PC-9 (cell line): ENCODE data around the gene AK3. TPM values are rescaled to one million over a fixed set of nuclear protein-coding genes. Genes with fewer than 3 reads are reported as not detected.

ENCODE experiments used
- BruUV-seq: library from RNA; stranded (reverse); fragments of 400-500 nt; replicated peaks from 2 replicates; lab custom pipeline; 2021; lab: Mats Ljungman, UMichigan
- CTCF ChIA-PET: fragments of 300-600 bp; sonication (Branson Sonifier 250); formaldehyde crosslinking; loops from one replicate; lab custom pipeline; 2022; ENCODE audit warnings: antibody characterized with exemption; lab: Charles Lee
- POLR2A ChIA-PET: fragments of 300-600 bp; sonication (Branson Sonifier 250); formaldehyde crosslinking; loops from one replicate; lab custom pipeline; 2022; ENCODE audit warnings: antibody characterized with exemption; ENCODE audit not compliant: unreplicated experiment; lab: Charles Lee
- DNase-seq, 2 experiments: peaks; one replicate each; pipeline versions ENCODE4 v3.0.0 to v3.0.0-alpha.2; 2015 to 2022; ENCODE audit warnings: mixed read lengths in 1 of 2
- H2AFZ ChIP-seq: fragments of 200-600 bp; sonication (generic); 2 replicates; pipeline ENCODE4 v1.8.1; 2017; ENCODE audit warnings: antibody characterized with exemption
- H3F3A ChIP-seq: fragments of 200-600 bp; sonication (generic); 2 replicates; pipeline ENCODE4 v1.8.1; 2017; ENCODE audit warnings: antibody characterized with exemption, mild to moderate bottlenecking, low read depth; ENCODE audit not compliant: insufficient read depth
- H3K27ac ChIP-seq: fragments of 200-600 bp; sonication (generic); 2 replicates; pipeline ENCODE4 v1.6.1; 2016; ENCODE audit warnings: mixed run types
- H3K27me3 ChIP-seq: fragments of 200-600 bp; sonication (generic); 2 replicates; pipeline ENCODE4 v1.6.1; 2016; ENCODE audit warnings: low read depth, mixed run types; ENCODE audit not compliant: insufficient read depth
- H3K36me3 ChIP-seq: fragments of 200-600 bp; sonication (generic); 2 replicates; pipeline ENCODE4 v1.6.1; 2016; ENCODE audit warnings: low read depth, mixed run types
- H3K4me1 ChIP-seq: fragments of 200-600 bp; sonication (generic); replicated peaks from 2 replicates; pipeline ENCODE4 v1.6.1; 2016; ENCODE audit warnings: mixed run types; ENCODE audit not compliant: insufficient read depth
- H3K4me2 ChIP-seq: fragments of 200-600 bp; sonication (generic); 2 replicates; pipeline ENCODE4 v1.6.1; 2017; ENCODE audit warnings: mixed run types
- H3K4me3 ChIP-seq: fragments of 200-600 bp; sonication (generic); 2 replicates; pipeline ENCODE4 v1.6.1; 2016; ENCODE audit warnings: mixed run types
- H3K79me2 ChIP-seq: fragments of 200-600 bp; sonication (generic); 2 replicates; pipeline ENCODE4 v1.6.1; 2017; ENCODE audit warnings: low read depth, mixed run types
- H3K9me2 ChIP-seq: fragments of 200-600 bp; sonication (generic); 2 replicates; pipeline ENCODE4 v1.8.1; 2017; ENCODE audit warnings: mild to moderate bottlenecking; ENCODE audit not compliant: insufficient read depth
- H3K9me3 ChIP-seq: fragments of 200-600 bp; sonication (generic); 2 replicates; pipeline ENCODE4 v1.8.1; 2016; ENCODE audit warnings: low read depth; ENCODE audit not compliant: insufficient read depth
- H4K20me1 ChIP-seq: fragments of 200-600 bp; sonication (generic); 2 replicates; pipeline ENCODE4 v1.8.1; 2017; ENCODE audit not compliant: insufficient read depth
- CTCF ChIP-seq: fragments of 200-600 bp; sonication (generic); conservative IDR thresholded peaks from 2 replicates; pipeline ENCODE4 v1.6.1; 2017; ENCODE audit warnings: mixed run types, antibody characterized with exemption, mild to moderate bottlenecking, moderate library complexity
- EZH2 ChIP-seq: fragments of 200-600 bp; sonication (generic); IDR thresholded peaks from 2 replicates; pipeline ENCODE4 v1.8.0; 2017; ENCODE audit warnings: antibody characterized with exemption, low read depth
- intact Hi-C: fragments of 100-400 bp; cut with micrococcal nuclease; formaldehyde crosslinking; loops from one replicate; pipeline ENCODE4 v1.10.0; 2022; ENCODE audit not compliant: unreplicated experiment
- total RNA-seq: library from RNA; stranded (reverse); gene quantifications from 2 replicates; pipeline ENCODE4 v1.2.3, GENCODE V29; 2021

AK3 gene
- total RNA-seq, 1 experiment from 2014 or later, result 36.2 TPM

GRCh38 chr9:4690144-4690543 is 50.9 kb downstream of the AK3 start:
- TF ChIP-seq EZH2 (no peak), CTCF (no peak)
- no peaks in the 10 kb centered on the region for H3F3A ChIP-seq
- H3K4me3 ChIP-seq, result no peak overlapping the region
- POLR2A ChIA-PET, result no interaction called here
- H3K27ac ChIP-seq, result no peak overlapping the region
- H3K9me2 ChIP-seq, result no peaks in the 10 kb centered on the region
- H3K4me1 ChIP-seq, result no peaks in the 10 kb centered on the region
- no peaks in the 10 kb centered on the region for H3K79me2 ChIP-seq
- H3K36me3 ChIP-seq, result no peaks in the 10 kb centered on the region
- no peak overlapping the region for H2AFZ ChIP-seq
- no peaks in the 10 kb centered on the region for H3K27me3 ChIP-seq
- intact Hi-C loops, result no loop called here
- CTCF ChIA-PET, result interaction anchor here (0.7 kb wide), 1 partner anchor 636 kb away, joined by 3 read pairs; no protein-coding TSS in a partner anchor
- no TSS peak for BruUV-seq
- H4K20me1 ChIP-seq, result no peaks in the 10 kb centered on the region
- DNase-seq, result no peak
- H3K9me3 ChIP-seq, result no peaks in the 10 kb centered on the region
- no peak overlapping the region for H3K4me2 ChIP-seq

- no peaks in the 10 kb centered on the region for H3F3A ChIP-seq
- TF ChIP-seq CTCF, result no peak
- TF ChIP-seq EZH2, result no peak
- H3K9me3 ChIP-seq, result no peaks in the 10 kb centered on the region
- no TSS peak for BruUV-seq
- no peaks in the 10 kb centered on the region for H4K20me1 ChIP-seq
- H3K36me3 ChIP-seq, result no peaks in the 10 kb centered on the region
- DNase-seq, result peak; percentile 3 to 61
- ChIA-PET CTCF (interaction anchor here (0.7 kb wide), 1 partner anchor 636 kb away, joined by 3 read pairs; no protein-coding TSS in a partner anchor), POLR2A (no interaction called here)
- no peak overlapping the region for H3K27ac ChIP-seq
- no peaks in the 10 kb centered on the region for H3K4me1 ChIP-seq
- no peaks in the 10 kb centered on the region for H3K79me2 ChIP-seq
- intact Hi-C loops, result no loop called here
- H3K4me3 ChIP-seq, result no peak overlapping the region
- no peak overlapping the region for H2AFZ ChIP-seq
- H3K27me3 ChIP-seq, result no peaks in the 10 kb centered on the region
- H3K9me2 ChIP-seq, result no peaks in the 10 kb centered on the region
- H3K4me2 ChIP-seq, result no peak overlapping the region
These were observed 51.3 kb downstream of the AK3 start for GRCh38 chr9:4689687-4690104.

GRCh38 chr9:4689021-4689420 is 52.0 kb downstream of the AK3 start:
- Histone ChIP-seq H3K27ac (no peak overlapping the region), H4K20me1 (no peaks in the 10 kb centered on the region), H3K4me2 (no peak overlapping the region), H3K36me3 (no peaks in the 10 kb centered on the region), H3K79me2 (no peaks in the 10 kb centered on the region), H3K27me3 (no peaks in the 10 kb centered on the region), H3K4me3 (no peak overlapping the region), H3K9me2 (no peaks in the 10 kb centered on the region), H2AFZ (no peak overlapping the region), H3F3A (no peaks in the 10 kb centered on the region), H3K9me3 (no peaks in the 10 kb centered on the region), H3K4me1 (no peaks in the 10 kb centered on the region)
- ChIA-PET CTCF (no interaction called here), POLR2A (no interaction called here)
- TF ChIP-seq CTCF (no peak), EZH2 (no peak)
- intact Hi-C loops, result no loop called here
- BruUV-seq, result no TSS peak
- no peak for DNase-seq
